Loucy (cell line): ENCODE data around the gene CCDC13.

ENCODE experiments used
- H2AFZ ChIP-seq: fragments of 200-600 bp; sonication (generic); 2 replicates; pipeline ENCODE4 v1.6.0; 2016; ENCODE audit warnings: antibody characterized with exemption, mild to moderate bottlenecking, low read length, moderate library complexity
- H3F3A ChIP-seq: fragments of 200-600 bp; 2 replicates; pipeline ENCODE4 v1.6.0; 2016; ENCODE audit warnings: antibody characterized with exemption, low read depth, mild to moderate bottlenecking
- H3K27me3 ChIP-seq: fragments of 200-600 bp; sonication (generic); 2 replicates; pipeline ENCODE4 v1.6.1; 2014; ENCODE audit warnings: low read length, mild to moderate bottlenecking; ENCODE audit not compliant: insufficient read depth, poor library complexity, severe bottlenecking
- H3K36me3 ChIP-seq: fragments of 200-600 bp; sonication (generic); 2 replicates; pipeline ENCODE4 v1.6.1; 2016; ENCODE audit warnings: low read length; ENCODE audit not compliant: insufficient read depth
- H3K4me1 ChIP-seq: fragments of 200-600 bp; sonication (generic); 2 replicates; pipeline ENCODE4 v1.5.1; 2014; ENCODE audit warnings: low read length, mild to moderate bottlenecking; ENCODE audit not compliant: insufficient read depth, poor library complexity, severe bottlenecking
- H3K4me2 ChIP-seq: fragments of 200-600 bp; sonication (generic); 2 replicates; pipeline ENCODE4 v1.6.0; 2014; ENCODE audit warnings: antibody characterized with exemption, low read length, low read depth, mild to moderate bottlenecking; ENCODE audit not compliant: poor library complexity, severe bottlenecking
- H3K4me3 ChIP-seq: fragments of 200-600 bp; sonication (generic); 2 replicates; pipeline ENCODE4 v1.5.1; 2014; ENCODE audit warnings: low read length, mild to moderate bottlenecking, mixed read lengths; ENCODE audit not compliant: poor library complexity, severe bottlenecking
- H3K79me2 ChIP-seq: fragments of 200-600 bp; sonication (generic); 2 replicates; pipeline ENCODE4 v1.6.1; 2014; ENCODE audit warnings: low read length; ENCODE audit not compliant: insufficient read depth
- H3K9ac ChIP-seq: fragments of 200-600 bp; sonication (generic); 2 replicates; pipeline ENCODE4 v1.6.0; 2014; ENCODE audit warnings: mild to moderate bottlenecking, low read depth, low read length, moderate library complexity; ENCODE audit not compliant: poor library complexity, severe bottlenecking
- H3K9me2 ChIP-seq: fragments of 200-600 bp; sonication (generic); replicated peaks from 2 replicates; pipeline ENCODE4 v1.6.1; 2016; ENCODE audit warnings: low read depth, low read length, mixed read lengths
- H3K9me3 ChIP-seq: fragments of 200-600 bp; sonication (generic); 2 replicates; pipeline ENCODE4 v1.6.1; 2014; ENCODE audit warnings: mild to moderate bottlenecking, antibody characterized with exemption, low read length, low read depth; ENCODE audit not compliant: insufficient read depth
- H4K20me1 ChIP-seq: fragments of 200-600 bp; sonication (generic); 2 replicates; pipeline ENCODE4 v1.6.0; 2014; ENCODE audit warnings: antibody characterized with exemption, low read length, mild to moderate bottlenecking; ENCODE audit not compliant: insufficient read depth, poor library complexity, severe bottlenecking
- CTCF ChIP-seq: fragments of 200-600 bp; sonication (generic); conservative IDR thresholded peaks from 2 replicates; pipeline ENCODE4 v1.5.1; 2014; ENCODE audit warnings: mild to moderate bottlenecking, antibody characterized with exemption, low read length
- EZH2phosphoT487 ChIP-seq: fragments of 200-600 bp; IDR thresholded peaks from 2 replicates; pipeline ENCODE4 v1.6.1; 2018; ENCODE audit warnings: antibody characterized with exemption, mild to moderate bottlenecking, moderate library complexity, borderline replicate concordance

Gene CCDC13

GRCh38 chr3:42819351-42819965 lies 46.4 kb upstream of the CCDC13 start:
- no peaks in the 10 kb centered on the region for H4K20me1 ChIP-seq
- H3K4me3 ChIP-seq, result no peak overlapping the region
- H3K4me1 ChIP-seq, result no peaks in the 10 kb centered on the region
- H3K9ac ChIP-seq, result no peak overlapping the region
- no peaks in the 10 kb centered on the region for H3K36me3 ChIP-seq
- H2AFZ ChIP-seq, result no peak overlapping the region
- H3K27me3 ChIP-seq, result no peaks in the 10 kb centered on the region
- H3K9me3 ChIP-seq, result no peaks in the 10 kb centered on the region
- TF ChIP-seq EZH2phosphoT487, result no peak
- no peak for TF ChIP-seq CTCF
- H3K4me2 ChIP-seq, result no peak overlapping the region
- H3F3A ChIP-seq, result no peaks in the 10 kb centered on the region
- no peaks in the 10 kb centered on the region for H3K9me2 ChIP-seq
- no peaks in the 10 kb centered on the region for H3K79me2 ChIP-seq

- H3K4me3 ChIP-seq, result no peak overlapping the region
- no peaks in the 10 kb centered on the region for H3K27me3 ChIP-seq
- TF ChIP-seq EZH2phosphoT487, result no peak
- TF ChIP-seq CTCF, result no peak
- H3K79me2 ChIP-seq, result no peaks in the 10 kb centered on the region
- no peaks in the 10 kb centered on the region for H3K36me3 ChIP-seq
- no peaks in the 10 kb centered on the region for H3K4me1 ChIP-seq
- no peak overlapping the region for H3K9ac ChIP-seq
- no peak overlapping the region for H3K4me2 ChIP-seq
- H3K9me2 ChIP-seq, result no peaks in the 10 kb centered on the region
- H4K20me1 ChIP-seq, result no peaks in the 10 kb centered on the region
- H2AFZ ChIP-seq, result no peak overlapping the region
- H3F3A ChIP-seq, result no peaks in the 10 kb centered on the region
- H3K9me3 ChIP-seq, result no peaks in the 10 kb centered on the region
These were observed 42.8 kb upstream of the CCDC13 start for GRCh38 chr3:42815826-42816225.

GRCh38 chr3:42814914-42815507 lies 42.0 kb upstream of the CCDC13 start:
- no peak for TF ChIP-seq CTCF
- no peak for TF ChIP-seq EZH2phosphoT487
- no peak overlapping the region for H3K9ac ChIP-seq
- no peak overlapping the region for H3K4me3 ChIP-seq
- no peaks in the 10 kb centered on the region for H3K9me2 ChIP-seq
- no peaks in the 10 kb centered on the region for H3K4me1 ChIP-seq
- H2AFZ ChIP-seq, result no peak overlapping the region
- no peaks in the 10 kb centered on the region for H3F3A ChIP-seq
- H3K4me2 ChIP-seq, result no peak overlapping the region
- H3K9me3 ChIP-seq, result no peaks in the 10 kb centered on the region
- H3K79me2 ChIP-seq, result no peaks in the 10 kb centered on the region
- no peaks in the 10 kb centered on the region for H4K20me1 ChIP-seq
- no peaks in the 10 kb centered on the region for H3K36me3 ChIP-seq
- H3K27me3 ChIP-seq, result no peaks in the 10 kb centered on the region
